Endothelial cell of umbilical vein (primary cell): ENCODE data around the gene GRK5.

Source experiments
- CTCF ChIP-seq, 2 donors: IDR thresholded peaks; 1 replicate in 1 of 2; 2 replicates in 1 of 2; pipeline ENCODE4 v1.5.1; 2011; ENCODE audit warnings: low read length in 2 of 2, mild to moderate bottlenecking in 2 of 2, moderate library complexity in 2 of 2, control low read depth in 1 of 2, inconsistent platforms in 1 of 2, low read depth in 1 of 2; ENCODE audit not compliant: insufficient read depth in 1 of 2; ENCODE audit errors: extremely low read depth in 1 of 2
- EZH2 ChIP-seq: IDR thresholded peaks from 2 replicates; pipeline ENCODE4 v1.6.1; 2012; ENCODE audit warnings: borderline replicate concordance, low read depth, mild to moderate bottlenecking, moderate library complexity, low read length, inconsistent platforms; ENCODE audit not compliant: severe bottlenecking
- FOS ChIP-seq: IDR thresholded peaks from 2 replicates; pipeline ENCODE4 v1.6.1; 2011; ENCODE audit warnings: mild to moderate bottlenecking, low read length, moderate library complexity, borderline replicate concordance; ENCODE audit not compliant: insufficient read depth
- JUN ChIP-seq: IDR thresholded peaks from 2 replicates; pipeline ENCODE4 v1.6.1; 2011; ENCODE audit warnings: borderline replicate concordance, low read depth; ENCODE audit not compliant: insufficient read length, insufficient read depth
- MAX ChIP-seq: IDR thresholded peaks from 2 replicates; pipeline ENCODE4 v1.6.1; 2011; ENCODE audit not compliant: insufficient read depth, insufficient read length
- MYC ChIP-seq: IDR thresholded peaks from one replicate; pipeline ENCODE4 v1.6.1; 2011; ENCODE audit warnings: mild to moderate bottlenecking, low read depth, low read length
- POLR2A ChIP-seq: IDR thresholded peaks from 2 replicates; pipeline ENCODE4 v1.6.1; 2012; ENCODE audit warnings: low read depth, mild to moderate bottlenecking, control low read depth, low read length
- POLR2AphosphoS5 ChIP-seq: IDR thresholded peaks from 2 replicates; pipeline ENCODE4 v1.6.1; 2012; ENCODE audit warnings: low read depth, mild to moderate bottlenecking, control low read depth, low read length, moderate library complexity; ENCODE audit not compliant: insufficient read depth

GRCh38 chr10:119480667-119481066 lies 273.3 kb downstream of the GRK5 start:
- TF ChIP-seq FOS: no peak
- TF ChIP-seq JUN: no peak
- no peak for TF ChIP-seq CTCF (IDR thresholded peaks at IDR 0.05; ENCODE audit: extremely low read depth in 1 of 2, insufficient read depth in 1 of 2, low read depth in 1 of 2, low read length in 2 of 2)
- TF ChIP-seq POLR2AphosphoS5: no peak
- TF ChIP-seq EZH2: no peak
- no peak for TF ChIP-seq POLR2A
- TF ChIP-seq MAX: no peak
- no peak for TF ChIP-seq MYC
